ENCODE measurements around the gene TRIM65. TPM values are rescaled to one million over a fixed set of nuclear protein-coding genes. Genes with fewer than 3 reads are reported as not detected.

TRIM65 gene
- total RNA-seq, 1 donor from 2014 or later = 9.2 TPM

Other genes starting within 250 kb of the TRIM65 start
- 22.3 TPM for gene RECQL5, start 229.8 kb downstream of the TRIM65 start, total RNA-seq
- 41.4 TPM for gene SAP30BP, start 229.6 kb downstream of the TRIM65 start, total RNA-seq
- gene ITGB4, start 175.5 kb downstream of the TRIM65 start, total RNA-seq = 31.4 TPM
- 19.1 TPM for gene GALK1, start 131.8 kb downstream of the TRIM65 start, total RNA-seq
- 39.2 TPM for gene UNK, start 112.1 kb downstream of the TRIM65 start, total RNA-seq
- 8.5 TPM for gene UNC13D, start 52.5 kb downstream of the TRIM65 start, total RNA-seq
- gene WBP2, start 41.6 kb downstream of the TRIM65 start, total RNA-seq = 33.9 TPM
- gene TRIM47, start 18.4 kb downstream of the TRIM65 start, total RNA-seq = 21.5 TPM
- gene MRPL38, start 7.9 kb upstream of the TRIM65 start, total RNA-seq = 20.8 TPM
- 11.5 TPM for gene FBF1, start 44.1 kb upstream of the TRIM65 start, total RNA-seq
- gene ACOX1, start 82.2 kb upstream of the TRIM65 start, total RNA-seq = 57.9 TPM
- gene TEN1, start 82.3 kb upstream of the TRIM65 start, total RNA-seq = 16.0 TPM
- 7.6 TPM for gene CDK3, start 103.9 kb upstream of the TRIM65 start, total RNA-seq
- 43.7 TPM for gene EVPL, start 130.4 kb upstream of the TRIM65 start, total RNA-seq
- gene SRP68, start 175.6 kb upstream of the TRIM65 start, total RNA-seq = 48.8 TPM
- gene GALR2, start 177.8 kb upstream of the TRIM65 start, total RNA-seq = not detected
- not detected for gene ZACN, start 182.2 kb upstream of the TRIM65 start, total RNA-seq
- 65.8 TPM for gene EXOC7, start 206.8 kb upstream of the TRIM65 start, total RNA-seq
- 0.30 TPM for gene FOXJ1, start 244.3 kb upstream of the TRIM65 start, total RNA-seq